ENCODE results near the gene ATP11A.

- no peak for TF ChIP-seq CTCF (IDR thresholded peaks at IDR 0.05; ENCODE audit: borderline replicate concordance, extremely low read depth, low read length, poor library complexity, severe bottlenecking)
- TF ChIP-seq EZH2 (IDR thresholded peaks at IDR 0.05; ENCODE audit: borderline replicate concordance, low read depth, low read length, severe bottlenecking), result no peak
Observed at GRCh38 chr13:112723771-112724170, 33.9 kb downstream of the ATP11A start.

All from DND-41 (cell line).